Medulla oblongata (tissue), 1 donor: ENCODE results near the gene TGM2.

Source experiments
- DNase-seq: peaks from one replicate; pipeline ENCODE4 v3.0.0-alpha.2; 2015; ENCODE audit errors: extremely low spot score

Gene TGM2

DNA sequence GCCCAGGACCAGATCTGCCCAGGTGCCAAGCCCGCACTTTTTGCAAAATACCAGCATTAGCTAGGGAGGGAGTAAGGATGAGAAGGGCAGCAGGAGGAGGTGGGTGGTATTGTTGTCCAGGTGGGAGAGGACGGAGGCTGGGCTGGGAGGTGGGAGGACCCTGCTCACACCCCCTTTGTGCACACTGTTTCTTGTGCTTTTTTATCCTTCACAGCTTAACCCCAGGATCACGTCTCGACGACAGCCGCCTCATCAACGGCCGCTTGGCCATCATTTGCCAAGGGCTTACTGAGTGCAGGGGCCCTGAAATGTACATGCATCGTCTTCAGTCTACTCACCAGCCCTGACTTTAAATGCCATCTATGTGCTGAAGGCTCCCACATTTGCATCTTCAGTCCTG, 12.1 kb upstream of the TGM2 start:
- DNase-seq: no peak

DNA sequence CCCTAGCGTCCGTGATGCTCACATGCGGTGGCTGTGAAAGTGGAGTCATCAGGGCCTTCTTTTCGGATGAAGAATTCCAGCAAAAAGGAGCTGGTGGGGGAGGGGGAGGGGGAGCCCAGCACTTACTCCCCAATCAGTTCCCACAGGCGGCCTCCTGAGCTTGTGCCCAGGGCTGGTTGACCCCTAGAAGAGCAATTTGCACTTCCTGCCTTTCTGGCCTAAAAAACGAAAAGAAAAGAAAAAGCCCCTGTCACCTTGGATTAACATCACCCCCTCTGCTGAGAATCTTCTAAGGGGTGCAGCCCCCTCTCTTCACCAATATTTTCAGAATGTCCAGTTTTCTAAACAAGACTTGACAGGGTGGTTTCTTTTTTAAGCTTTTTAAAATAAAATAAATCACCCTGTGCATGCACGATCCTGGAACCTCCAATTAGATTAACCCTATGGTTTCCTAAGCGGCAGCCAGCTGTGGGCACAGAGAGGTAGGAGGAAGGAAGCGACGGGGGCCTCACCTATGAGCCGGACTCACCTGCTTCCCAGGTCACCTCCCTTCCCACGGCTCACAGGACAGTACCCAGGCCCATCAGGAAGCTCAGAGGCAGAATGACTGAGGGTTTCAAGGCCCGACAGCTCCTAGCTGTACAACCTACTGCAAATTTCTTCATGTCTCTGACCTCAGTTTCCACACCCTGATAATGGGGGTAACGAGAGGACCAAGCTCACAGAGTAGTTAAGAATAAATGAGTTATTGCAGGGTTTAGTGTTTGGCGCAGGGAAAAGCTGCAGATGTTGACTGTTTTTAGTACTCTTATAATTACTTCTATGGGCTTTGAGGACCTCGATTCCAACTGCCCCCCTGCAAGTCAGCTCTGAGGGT, 10.5 kb upstream of the TGM2 start:
- DNase-seq: no peak

DNA sequence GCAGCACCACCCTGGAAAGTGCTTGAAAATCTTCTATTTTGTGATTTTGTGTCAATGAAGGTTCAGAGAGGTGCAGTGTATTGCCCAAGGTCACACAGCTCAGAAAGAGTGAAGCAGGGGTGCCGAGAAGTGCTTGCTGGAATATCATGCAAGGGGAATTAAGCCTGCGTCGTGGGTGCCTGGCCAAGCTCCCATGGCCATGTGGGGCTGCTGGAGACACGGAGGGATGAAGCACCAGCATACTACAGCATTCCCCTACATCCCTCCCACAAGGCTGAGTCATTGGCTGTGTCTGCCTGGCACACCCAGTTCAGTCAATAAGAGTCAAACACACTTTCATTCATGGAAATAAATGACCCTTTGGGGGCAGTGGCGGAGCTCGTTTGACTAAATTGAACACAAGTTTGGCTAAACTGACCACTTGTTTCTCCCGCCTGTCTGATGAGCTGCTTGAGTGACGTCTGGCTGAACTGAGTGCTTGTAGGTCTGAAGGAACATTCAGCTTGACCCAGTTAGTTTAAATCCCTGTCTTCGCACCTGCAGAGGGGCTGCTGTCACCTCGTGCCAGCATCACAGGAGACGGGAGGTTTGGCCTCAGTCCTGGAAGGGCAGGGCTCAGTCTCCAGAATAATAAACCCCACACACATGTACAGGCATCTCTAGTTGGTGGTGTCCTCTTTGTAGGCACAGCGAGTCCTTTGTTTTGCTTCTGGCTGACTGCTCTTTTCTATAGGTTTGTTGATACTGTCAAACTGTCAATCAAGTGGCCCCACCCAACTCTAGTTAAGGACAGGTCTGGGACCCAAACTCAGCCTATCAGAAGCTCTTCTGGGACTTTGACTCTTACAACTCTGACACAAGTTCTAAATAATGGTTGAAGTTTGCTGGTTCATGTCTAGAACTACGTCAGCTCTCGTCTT, 8.4 kb upstream of the TGM2 start:
- DNase-seq: no peak

DNA sequence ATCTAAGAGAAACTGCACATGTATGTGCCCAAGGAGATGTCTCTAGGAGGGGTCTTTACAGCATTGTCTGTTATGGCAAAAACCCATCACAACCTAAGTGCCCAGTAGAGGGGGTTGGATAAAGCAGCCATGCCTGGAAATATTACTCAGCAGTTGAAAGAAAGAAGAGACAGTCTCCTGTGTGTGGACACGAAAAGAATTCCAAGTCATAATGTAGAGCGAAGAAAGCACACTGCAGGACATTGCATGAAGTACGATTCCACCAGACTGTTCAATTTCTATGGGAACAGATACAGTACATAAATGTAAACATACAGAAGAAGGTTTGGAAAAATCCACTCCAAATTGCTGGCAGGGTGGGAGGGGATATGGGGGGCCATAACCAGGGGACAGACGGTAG, 7.3 kb upstream of the TGM2 start:
- DNase-seq: no peak

DNA sequence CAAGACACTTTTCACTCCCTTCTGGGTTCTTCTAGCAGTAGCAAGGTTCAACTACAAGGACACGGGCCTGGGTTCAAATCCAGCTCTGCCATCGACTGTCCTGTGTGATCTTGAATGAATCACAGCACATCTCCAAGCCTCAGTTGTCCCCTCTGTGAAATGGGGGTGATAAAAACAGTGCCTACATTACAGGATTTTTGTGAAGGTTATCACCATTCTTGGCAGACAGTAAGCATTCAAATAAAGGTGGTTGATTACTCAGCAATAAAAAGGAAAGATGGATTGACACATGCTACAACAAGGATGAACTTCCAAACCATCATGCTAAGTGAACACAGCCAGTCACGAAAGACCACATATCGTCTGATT, 6.6 kb upstream of the TGM2 start:
- DNase-seq: no peak

DNA sequence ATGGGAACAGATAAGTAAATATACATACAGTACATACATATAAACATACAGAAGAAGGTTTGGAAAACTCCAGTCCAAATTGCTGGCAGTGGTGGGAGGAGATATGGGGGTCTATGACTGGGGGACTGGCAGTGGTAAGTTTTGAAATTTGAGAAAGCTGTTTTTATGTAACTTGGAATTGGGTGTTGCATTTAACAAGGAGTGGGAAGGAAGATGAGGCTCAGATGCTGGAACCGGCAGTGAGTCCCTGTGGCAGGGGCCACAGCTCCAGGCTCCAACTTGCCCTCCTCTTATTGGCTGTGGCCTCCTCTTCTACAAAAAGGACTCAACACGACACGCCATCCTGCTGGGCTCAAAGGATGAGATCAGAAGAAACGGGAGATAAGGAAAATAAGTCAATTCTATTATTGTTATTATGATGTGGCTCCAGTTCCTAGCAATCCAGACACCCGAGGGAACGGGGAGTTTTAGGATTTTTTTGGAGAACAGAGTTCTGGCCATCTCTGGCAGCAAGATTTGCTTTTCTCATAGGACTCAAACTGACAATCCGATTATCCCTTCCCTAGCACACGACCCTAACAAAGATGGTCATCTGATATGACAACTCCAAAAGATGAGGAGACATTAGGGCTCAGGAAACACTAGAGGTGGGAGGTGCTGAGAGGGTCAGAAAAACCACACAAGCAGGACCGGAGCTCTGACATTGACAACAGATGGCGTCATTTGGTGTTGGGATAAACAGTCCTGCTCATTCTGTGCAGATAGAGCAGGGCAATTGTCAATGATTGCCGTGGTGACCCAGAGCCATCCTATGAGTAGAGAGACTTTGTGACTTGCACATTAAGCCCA, 6.0 kb upstream of the TGM2 start:
- DNase-seq: no peak

DNA sequence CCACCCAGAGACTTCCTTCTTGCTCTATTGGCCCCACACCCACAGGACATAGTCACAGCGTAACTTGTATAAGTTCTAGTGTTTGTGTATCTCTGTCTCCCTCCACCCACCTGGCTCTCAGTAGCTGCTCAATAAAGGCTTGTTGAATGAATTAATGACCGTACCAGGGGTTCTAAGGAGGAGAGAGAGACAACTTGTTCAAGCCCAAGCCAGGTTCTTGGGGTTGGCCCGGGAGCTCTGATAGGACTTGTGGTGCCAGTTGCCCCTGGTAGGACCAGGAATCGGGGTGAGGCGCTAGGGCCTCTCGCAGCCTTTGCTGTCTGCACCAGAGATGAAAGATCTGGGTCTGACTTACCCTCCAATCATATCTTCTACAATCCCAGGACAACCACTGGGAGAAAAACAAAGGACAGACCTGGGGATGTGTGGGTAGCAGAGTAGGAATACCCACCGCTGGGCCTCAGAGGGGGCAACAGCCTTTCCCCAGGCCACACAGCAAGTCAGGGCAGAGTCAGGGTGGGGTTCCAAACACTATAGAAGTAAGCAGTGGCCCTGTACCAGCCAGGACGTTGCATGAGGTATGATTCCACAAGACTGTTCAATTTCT, 5.3 kb upstream of the TGM2 start:
- DNase-seq: no peak

DNA sequence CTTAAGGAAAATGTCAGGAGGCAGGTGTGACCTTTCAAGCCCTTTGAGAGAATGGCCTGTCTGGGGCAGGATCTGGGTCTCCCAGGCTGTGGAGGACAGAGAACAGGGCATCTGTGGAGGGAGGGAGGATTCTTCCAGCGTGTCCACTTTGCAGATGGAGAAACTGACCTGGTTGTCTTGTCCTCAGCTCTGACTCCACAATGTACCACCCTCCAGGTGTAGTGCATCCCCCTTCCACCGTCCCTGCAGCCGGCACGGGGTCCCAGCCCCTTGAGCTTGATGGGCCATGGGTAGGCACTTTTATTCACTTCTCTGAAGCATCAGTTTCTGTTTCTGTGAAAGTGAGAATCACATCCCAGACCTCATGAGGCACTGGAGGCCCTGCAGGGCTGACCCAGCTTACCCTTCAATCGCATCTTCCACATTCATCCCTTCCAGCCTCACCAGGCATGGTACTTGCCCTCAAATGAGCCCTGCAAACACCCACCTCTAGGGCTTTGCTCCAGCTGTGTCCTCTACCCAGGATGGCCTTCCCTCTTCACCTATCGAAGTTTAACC, 4.6 kb upstream of the TGM2 start:
- DNase-seq: no peak

DNA sequence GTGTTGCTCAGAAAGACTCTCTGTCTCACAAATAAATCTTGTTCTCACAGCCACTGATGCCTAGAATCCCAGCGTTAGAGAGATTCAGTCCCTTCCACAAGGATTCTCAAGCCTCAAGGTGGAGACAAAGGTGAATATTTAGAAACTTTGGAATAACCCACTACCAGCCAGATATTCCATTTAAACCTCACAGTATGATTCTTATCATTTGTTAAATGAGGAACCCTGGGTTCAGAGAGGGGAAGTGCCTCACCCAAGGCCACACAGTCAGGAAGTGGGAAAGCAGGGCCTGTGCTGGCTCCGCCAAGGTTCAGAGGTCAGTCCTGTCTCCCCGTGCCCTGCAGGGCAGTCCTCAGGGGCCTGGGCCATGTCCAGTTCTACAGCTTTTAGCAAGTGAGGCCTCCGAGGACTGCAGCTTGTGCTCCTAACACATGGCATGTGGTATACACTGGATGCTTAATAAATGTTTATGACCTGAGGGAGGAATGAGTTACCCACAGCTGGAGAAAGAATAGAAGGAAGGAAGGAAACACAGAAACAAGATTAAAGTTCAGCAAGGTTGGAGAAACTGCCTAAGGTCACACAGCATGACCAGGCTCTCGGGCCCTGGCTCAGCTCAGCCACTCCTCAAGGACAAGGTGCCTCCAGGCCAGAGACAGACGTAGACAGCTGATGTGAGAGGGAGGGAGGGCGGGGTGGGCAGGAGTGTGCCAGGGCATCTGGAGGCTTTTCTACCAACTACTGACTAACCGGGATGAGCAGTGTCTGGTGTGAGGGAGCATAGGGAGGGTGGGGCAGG, 3.9 kb upstream of the TGM2 start:
- no peak for DNase-seq

DNA sequence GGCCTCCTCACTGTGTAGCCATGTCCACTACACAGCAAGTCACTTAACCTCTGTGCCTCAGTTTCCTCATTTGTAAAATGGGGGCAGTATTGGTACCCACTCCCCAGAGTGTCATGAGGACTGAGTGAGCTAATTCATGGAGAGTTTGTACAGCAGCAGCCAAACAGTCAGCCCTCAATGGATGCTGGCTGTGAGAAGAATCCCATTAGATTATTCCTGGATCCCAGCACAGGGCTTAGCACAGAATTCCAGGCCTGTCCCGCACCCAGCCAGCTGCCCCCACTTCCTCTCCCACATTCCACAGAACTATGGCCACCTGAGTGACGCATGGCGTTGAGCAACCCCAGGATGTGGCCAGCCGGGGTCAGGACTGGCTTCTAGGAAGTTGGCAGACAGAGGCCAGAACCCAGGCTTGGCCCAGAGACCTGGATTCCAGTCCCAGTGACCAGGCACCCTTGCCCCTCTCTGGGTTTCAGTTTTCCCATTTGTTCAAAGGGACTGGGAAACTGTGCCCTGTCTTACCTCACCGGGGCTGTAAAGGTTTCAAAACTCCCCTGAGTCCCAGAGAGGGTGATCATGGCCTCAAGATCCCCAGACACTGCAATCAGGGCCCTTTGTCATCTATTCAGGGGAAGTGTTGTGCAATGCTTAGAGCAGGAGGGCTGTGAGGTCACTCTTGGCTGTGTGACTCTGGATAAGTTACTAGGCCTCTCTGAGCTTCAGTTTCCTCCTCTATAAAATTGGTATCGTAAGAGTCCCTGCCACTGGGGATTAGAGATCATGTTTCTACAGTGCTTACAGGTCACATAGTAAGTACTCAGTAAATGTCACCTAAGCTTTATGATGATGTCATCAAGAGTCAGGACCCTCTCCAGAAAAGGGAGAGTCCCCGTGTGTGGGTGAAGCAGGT, 3.0 kb upstream of the TGM2 start:
- DNase-seq: no peak

DNA sequence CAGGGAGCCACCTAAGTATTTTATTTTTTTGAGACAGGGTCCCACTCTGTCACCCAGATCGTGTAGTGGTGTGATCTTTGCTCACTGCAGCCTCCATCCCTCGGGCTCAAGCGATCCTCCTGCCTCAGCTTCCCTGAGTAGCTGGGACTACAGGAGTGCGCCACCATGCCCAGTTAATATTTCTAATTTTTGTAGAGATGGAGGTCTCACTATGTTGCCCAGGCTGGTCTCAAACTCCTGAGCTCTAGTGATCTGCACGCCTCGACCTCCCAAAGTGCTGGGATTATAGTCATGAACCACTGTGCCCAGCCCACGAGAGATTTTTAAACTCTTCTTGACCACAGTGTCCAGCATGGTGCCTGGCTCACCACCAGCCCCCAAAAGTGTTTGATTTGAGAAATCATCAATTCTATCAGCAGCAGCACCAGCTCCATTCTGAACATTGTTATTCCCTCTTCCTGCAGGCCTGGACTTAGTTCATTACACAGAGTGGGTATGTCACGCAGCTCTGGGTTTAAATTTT, 2.3 kb upstream of the TGM2 start:
- DNase-seq: no peak

DNA sequence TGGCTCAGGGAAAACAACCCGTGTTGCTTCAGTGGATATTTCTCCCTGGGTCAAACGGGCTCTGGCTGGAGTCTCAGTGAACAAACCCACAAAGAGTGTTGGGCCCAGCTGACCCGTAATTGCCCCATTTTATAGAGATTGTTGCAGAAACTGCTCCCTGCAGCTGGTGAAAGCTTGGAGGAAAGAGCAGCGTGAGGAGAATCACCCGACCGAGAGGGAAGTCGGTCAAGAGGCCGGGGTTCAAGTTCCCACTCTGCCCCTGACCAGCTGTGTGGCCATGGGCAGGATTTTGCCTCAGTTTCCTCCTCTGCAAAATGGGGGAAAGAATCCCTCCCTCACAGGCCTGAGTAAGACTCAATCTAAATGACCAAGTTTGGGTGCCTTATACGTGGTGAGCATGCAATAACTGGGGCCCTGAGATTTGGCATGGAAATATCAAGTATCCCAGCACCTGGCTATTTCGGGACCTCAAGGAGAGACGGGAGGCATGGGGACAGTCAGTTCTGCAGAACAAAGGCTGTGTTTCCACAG, 1.7 kb upstream of the TGM2 start:
- no peak for DNase-seq

DNA sequence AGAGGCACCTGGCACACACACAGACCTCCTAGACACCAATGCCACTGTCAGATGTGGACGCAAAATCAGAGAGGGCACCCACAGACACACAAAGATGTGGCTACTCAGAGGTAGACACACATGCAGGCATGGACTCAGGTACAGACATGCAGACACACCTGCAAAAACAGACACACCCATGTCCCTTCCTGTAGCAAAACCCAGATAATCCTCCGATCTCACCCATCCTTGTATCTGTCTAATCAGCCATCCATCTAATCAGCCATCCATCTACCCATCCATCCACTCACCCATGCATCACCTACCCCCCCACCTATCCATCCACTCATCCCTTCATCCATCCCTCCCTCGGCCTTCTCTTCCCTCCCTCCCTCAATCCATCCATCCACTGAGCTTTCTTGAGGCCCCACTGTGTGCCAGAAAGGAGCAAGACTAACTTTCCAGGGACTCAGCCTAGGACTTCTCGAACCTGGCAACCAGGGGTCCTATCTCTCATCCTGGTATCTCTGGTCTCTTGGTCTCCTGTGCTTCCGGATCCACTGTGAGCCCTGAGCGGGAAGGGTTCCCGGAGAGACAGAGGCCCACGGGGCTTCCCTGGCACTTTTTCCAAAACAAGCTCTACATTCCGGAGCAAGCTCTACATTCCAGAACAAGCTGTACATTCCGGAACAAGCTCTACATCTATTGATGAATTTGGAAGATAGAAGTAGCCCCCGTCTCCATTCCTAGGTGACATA, 1.1 kb upstream of the TGM2 start:
- no peak for DNase-seq

DNA sequence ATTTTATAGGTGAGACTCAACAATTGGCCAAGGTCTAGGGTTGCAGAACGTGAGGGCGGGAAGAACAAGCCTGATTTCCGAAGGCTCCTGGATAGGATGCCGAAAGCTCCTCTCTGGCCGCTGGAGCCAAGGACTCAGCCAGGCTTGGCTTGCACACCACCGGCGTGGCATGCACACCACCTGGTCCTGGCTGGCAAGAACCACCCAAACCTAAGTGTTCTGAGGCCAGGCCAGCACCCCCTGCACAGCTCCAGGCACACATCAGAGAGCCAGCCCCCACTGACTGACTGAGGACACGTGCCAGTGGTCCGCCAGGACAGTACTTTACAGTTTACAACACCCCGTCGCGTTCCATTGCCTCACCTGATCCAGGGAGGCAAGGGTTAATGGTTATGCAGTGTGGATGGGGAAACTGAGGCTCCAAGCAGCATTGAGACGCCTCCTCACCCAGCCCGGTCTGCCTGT, 414 bp downstream of the TGM2 start:
- no peak for DNase-seq

DNA sequence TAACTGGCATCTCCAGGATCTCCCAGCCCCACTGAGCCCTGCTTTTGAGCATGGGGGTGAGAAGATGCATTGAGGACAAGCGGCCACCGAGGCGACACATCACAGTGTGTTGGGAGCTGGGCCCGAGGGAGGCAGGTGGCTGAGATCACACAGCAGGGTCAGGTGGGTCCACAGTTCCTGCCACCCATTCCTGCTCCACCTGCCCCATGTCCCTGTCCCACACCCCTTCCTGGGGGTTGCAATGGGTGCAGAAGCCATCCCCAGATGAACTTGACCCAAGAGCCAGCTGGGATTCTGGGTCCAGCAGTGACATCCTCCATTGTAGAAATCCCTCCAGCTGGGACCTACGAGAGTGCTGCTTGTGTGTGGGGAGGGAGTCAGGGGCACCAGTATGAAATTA, 1.0 kb downstream of the TGM2 start:
- no peak for DNase-seq

DNA sequence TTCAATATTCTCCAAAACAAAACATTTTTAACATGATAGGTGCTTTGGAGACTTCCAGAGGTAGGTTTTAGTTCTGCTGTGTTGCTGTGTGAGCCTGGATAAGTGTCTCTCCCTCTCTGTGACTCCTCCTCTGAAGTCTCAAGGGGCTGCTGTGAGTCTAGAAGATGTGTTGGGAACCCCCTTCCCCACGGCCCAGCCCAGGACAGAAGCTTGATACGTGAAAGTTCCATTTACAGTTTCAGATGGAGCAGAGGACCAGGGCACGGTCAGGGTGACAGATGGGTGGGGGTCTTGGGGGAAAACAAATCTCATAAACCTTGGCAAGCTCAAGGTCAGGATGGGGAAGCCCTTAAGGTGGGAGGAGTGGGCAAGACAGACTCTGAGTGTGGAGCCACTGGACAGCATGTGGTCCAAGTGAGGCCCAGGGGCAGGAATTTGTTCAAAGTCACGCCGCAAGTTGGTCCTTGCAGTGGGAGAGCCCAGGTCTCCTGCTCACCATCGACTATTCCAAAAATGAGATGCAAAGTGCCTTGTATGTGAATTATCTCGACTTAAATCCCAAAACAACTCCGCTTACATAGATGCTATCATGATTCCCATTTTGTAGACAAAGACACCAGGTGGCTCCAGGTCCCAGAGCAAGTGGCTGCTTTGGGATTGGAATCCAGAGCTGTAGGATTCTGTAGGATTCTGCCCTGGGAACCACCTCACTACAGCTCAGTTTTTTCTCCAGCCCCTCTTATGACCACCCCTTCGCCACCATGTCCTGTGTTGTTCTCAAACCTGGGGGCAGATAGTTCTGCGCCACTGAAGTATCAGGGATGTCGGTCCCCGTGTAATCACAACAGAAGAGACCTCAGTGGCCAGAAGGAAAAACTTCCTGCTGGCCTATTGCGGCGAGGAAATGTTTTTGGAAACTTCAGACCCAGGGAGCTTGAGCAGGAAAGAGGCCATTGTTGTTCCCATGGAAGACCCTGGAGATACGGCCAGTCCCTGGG, 1.9 kb downstream of the TGM2 start:
- DNase-seq: no peak

DNA sequence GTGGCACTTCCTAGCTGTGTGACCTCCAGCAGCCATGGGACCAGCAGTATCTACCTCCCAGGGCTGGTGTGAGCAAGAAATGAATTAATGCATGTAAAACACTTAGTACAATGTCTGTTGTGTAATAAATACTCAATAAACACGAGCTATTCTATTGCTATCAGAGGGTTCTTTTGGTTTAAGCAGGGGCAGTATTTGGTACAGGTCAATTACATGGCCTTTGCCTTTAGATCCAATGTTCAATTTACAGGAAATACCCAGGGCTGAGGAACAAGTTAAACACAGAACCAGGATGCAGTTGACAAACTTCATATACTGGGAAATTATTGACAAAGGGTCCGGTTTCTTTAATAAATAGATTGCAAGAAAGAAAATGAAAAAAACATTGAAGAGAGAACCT, 2.9 kb downstream of the TGM2 start:
- no peak for DNase-seq
